ENCODE measurements around the gene BMF. TPM values are rescaled to one million over a fixed set of nuclear protein-coding genes. Genes with fewer than 3 reads are reported as not detected.
"Not testable (repeated sequence)": the region's sequence is repeated elsewhere in the genome, so short reads cannot be mapped to it uniquely, and the experiment has no call there.

Gene BMF
- total RNA-seq, 1 experiment from 2014 or later, result 13.2 TPM

GRCh38 chr15:40115670-40116093 is 7.0 kb upstream of the BMF start:
- Histone ChIP-seq H2AK5ac (ENCODE audit: insufficient read length, low read length) (no peak overlapping the region), H2BK120ac (ENCODE audit: low read depth, low read length, poor library complexity, severe bottlenecking) (no peak overlapping the region), H2AFZ (ENCODE audit: low read length) (no peak overlapping the region), H3K56ac (ENCODE audit: insufficient read length, low read depth, low read length) (no peak overlapping the region), H2BK5ac (ENCODE audit: insufficient read length, low read length) (no peak overlapping the region), H4K5ac (ENCODE audit: insufficient read length, low read depth, low read length) (no peak overlapping the region), H3K23me2 (ENCODE audit: insufficient read length, low read depth, low read length, poor library complexity, severe bottlenecking) (no peaks in the 10 kb centered on the region), H3K79me2 (ENCODE audit: insufficient read depth, low read length) (no peaks in the 10 kb centered on the region), H3K27ac (ENCODE audit: insufficient read length, low read depth, low read length) (no peak overlapping the region), H2BK20ac (ENCODE audit: low read depth, low read length, poor library complexity, severe bottlenecking) (no peak overlapping the region), H3K4me2 (ENCODE audit: insufficient read depth, insufficient read length, low read length) (no peak overlapping the region), H3K4me1 (ENCODE audit: insufficient read depth, low read length) (no peaks in the 10 kb centered on the region; the same call in 1 of the 2 replicates), H2BK12ac (ENCODE audit: insufficient read length, low read depth, low read length) (no peak overlapping the region), H3K9me3 (ENCODE audit: control insufficient read depth, low read depth, low read length) (no peaks in the 10 kb centered on the region), H3K79me1 (ENCODE audit: insufficient read depth, low read depth, low read length, poor library complexity, severe bottlenecking) (no peaks in the 10 kb centered on the region), H4K91ac (ENCODE audit: insufficient read length, low read depth, low read length) (no peak overlapping the region), H3K18ac (ENCODE audit: insufficient read length, low read depth, low read length) (no peak overlapping the region), H3K23ac (ENCODE audit: insufficient read length, low read depth, low read length) (no peak overlapping the region), H3K14ac (ENCODE audit: insufficient read depth, low read length) (no peak overlapping the region), H3K9ac (ENCODE audit: extremely low read depth, insufficient read length, low read length) (no peak overlapping the region), H4K20me1 (ENCODE audit: control insufficient read depth, insufficient read depth, insufficient read length) (no peaks in the 10 kb centered on the region), H3K27me3 (ENCODE audit: insufficient read depth, low read length) (no peaks in the 10 kb centered on the region), H2BK15ac (ENCODE audit: low read depth, low read length) (no peak overlapping the region), H4K8ac (replicated peaks; ENCODE audit: insufficient read length, low read depth, low read length) (no peak overlapping the region), H3T11ph (ENCODE audit: low read length) (no peak overlapping the region), H3K4ac (ENCODE audit: low read depth, low read length) (no peak overlapping the region)
- Mint-ChIP-seq H3K9me3 (no peaks in the 10 kb centered on the region; a peak in 1 of 5 replicates), H3K27ac (peak overlapping the region in 2 of 3 experiments; percentile 33 to 84; a peak in 3 of 7 replicates), H3K4me3 (peak overlapping the region in 1 of 2 experiments; percentile 17; a peak in 2 of 5 replicates), H3K4me1 (peaks cover 26 to 38% of the 10 kb centered on the region in 2 experiments), H3K27me3 (ENCODE audit: low read depth) (no peaks in the 10 kb centered on the region), H3K36me3 (ENCODE audit: insufficient read depth in 1 of 3, low read depth in 3 of 3) (no peaks in the 10 kb centered on the region)
- DNase-seq, result peak; percentile 67
- TF ChIP-seq CTCF (conservative IDR thresholded peaks at IDR 0.05), result no peak
- WGBS (ENCODE audit: extremely low coverage, insufficient read length, low lambda C conversion rate), result no CpG with 5 or more reads among the region's 8 CpGs

GRCh38 chr15:40115106-40115505 is 6.4 kb upstream of the BMF start:
- DNase-seq; H3K27ac Mint-ChIP-seq; H3K9me3 Mint-ChIP-seq; H3K27ac ChIP-seq (ENCODE audit: insufficient read length, low read depth, low read length); H3K36me3 Mint-ChIP-seq (ENCODE audit: insufficient read depth in 1 of 3, low read depth in 3 of 3); H3T11ph ChIP-seq (ENCODE audit: low read length); H3K27me3 ChIP-seq (ENCODE audit: insufficient read depth, low read length); H3K4me2 ChIP-seq (ENCODE audit: insufficient read depth, insufficient read length, low read length); H3K18ac ChIP-seq (ENCODE audit: insufficient read length, low read depth, low read length); H4K20me1 ChIP-seq (ENCODE audit: control insufficient read depth, insufficient read depth, insufficient read length); H2BK5ac ChIP-seq (ENCODE audit: insufficient read length, low read length); H3K23ac ChIP-seq (ENCODE audit: insufficient read length, low read depth, low read length); H3K4me1 ChIP-seq (ENCODE audit: insufficient read depth, low read length); H2AK5ac ChIP-seq (ENCODE audit: insufficient read length, low read length); H3K79me1 ChIP-seq (ENCODE audit: insufficient read depth, low read depth, low read length, poor library complexity, severe bottlenecking); H3K14ac ChIP-seq (ENCODE audit: insufficient read depth, low read length); H2AFZ ChIP-seq (ENCODE audit: low read length); H4K5ac ChIP-seq (ENCODE audit: insufficient read length, low read depth, low read length); H2BK12ac ChIP-seq (ENCODE audit: insufficient read length, low read depth, low read length); H4K91ac ChIP-seq (ENCODE audit: insufficient read length, low read depth, low read length); H3K79me2 ChIP-seq (ENCODE audit: insufficient read depth, low read length); H3K27me3 Mint-ChIP-seq (ENCODE audit: low read depth); H2BK120ac ChIP-seq (ENCODE audit: low read depth, low read length, poor library complexity, severe bottlenecking); H3K9ac ChIP-seq (ENCODE audit: extremely low read depth, insufficient read length, low read length); H3K56ac ChIP-seq (ENCODE audit: insufficient read length, low read depth, low read length); H2BK15ac ChIP-seq (ENCODE audit: low read depth, low read length); H2BK20ac ChIP-seq (ENCODE audit: low read depth, low read length, poor library complexity, severe bottlenecking); H4K8ac ChIP-seq (replicated peaks; ENCODE audit: insufficient read length, low read depth, low read length); H3K9me3 ChIP-seq (ENCODE audit: control insufficient read depth, low read depth, low read length); H3K4ac ChIP-seq (ENCODE audit: low read depth, low read length); H3K4me3 Mint-ChIP-seq; H3K23me2 ChIP-seq (ENCODE audit: insufficient read length, low read depth, low read length, poor library complexity, severe bottlenecking): not testable (repeated sequence)
- no CpG with 5 or more reads among the region's 14 CpGs for WGBS (ENCODE audit: extremely low coverage, insufficient read length, low lambda C conversion rate)
- peaks cover 29 to 44% of the 10 kb centered on the region in 2 experiments for H3K4me1 Mint-ChIP-seq

Measured in H9 (cell line).